Measurements from ENCODE around the gene CPNE7. TPM values are rescaled to one million over a fixed set of nuclear protein-coding genes. Genes with fewer than 3 reads are reported as not detected.

CPNE7 gene
- total and polyA plus RNA-seq, 9 of the 15 experiments (the other 6 are each of a cell fraction or from before 2014, with no cell fraction given): 0.30 to 73.4 (median 32.7) TPM

DNA sequence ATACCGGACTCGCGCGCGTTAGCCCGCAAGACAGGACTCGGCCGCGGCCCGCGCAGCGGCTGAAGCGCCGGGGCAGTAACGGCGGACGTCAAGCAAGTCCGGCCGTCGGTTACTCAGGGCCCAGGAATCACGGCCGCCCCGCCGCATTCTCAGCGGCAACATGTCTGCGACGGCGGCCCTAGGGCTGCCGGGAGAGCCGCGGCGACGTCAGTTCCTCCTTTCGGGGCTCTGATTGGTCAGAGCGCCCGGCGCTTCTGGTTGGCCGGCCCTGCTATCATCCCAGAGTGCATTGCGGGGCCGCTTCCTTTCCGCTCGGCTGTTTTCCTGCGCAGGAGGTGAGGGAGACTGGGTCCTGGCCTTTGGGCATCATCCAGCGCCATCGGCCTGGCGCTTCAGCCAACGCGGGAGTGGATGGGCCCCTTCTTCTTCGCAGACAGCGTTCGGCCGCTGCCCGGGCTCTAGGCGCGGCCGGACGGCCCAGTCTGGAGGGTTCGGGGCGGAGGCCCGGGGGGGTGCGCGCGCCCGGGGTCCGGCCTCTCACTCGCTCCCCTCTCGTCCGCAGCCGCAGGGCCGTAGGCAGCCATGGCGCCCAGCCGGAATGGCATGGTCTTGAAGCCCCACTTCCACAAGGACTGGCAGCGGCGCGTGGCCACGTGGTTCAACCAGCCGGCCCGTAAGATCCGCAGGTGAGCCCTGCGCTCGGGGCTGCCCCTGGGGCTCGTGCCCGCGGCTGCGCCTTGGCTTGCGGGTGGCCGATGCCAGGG is 15.0 kb upstream of the CPNE7 start, which contains the start of gene RPL13 (continued):
- TF ChIP-seq, protein P1, sequence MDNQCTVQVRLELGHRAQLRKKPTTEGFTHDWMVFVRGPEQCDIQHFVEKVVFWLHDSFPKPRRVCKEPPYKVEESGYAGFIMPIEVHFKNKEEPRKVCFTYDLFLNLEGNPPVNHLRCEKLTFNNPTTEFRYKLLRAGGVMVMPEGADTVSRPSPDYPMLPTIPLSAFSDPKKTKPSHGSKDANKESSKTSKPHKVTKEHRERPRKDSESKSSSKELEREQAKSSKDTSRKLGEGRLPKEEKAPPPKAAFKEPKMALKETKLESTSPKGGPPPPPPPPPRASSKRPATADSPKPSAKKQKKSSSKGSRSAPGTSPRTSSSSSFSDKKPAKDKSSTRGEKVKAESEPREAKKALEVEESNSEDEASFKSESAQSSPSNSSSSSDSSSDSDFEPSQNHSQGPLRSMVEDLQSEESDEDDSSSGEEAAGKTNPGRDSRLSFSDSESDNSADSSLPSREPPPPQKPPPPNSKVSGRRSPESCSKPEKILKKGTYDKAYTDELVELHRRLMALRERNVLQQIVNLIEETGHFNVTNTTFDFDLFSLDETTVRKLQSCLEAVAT (IDR thresholded peaks at IDR 0.05): 0 out of 4 replicates have a peak, but pooled peaks of 1 of the 2 experiments have one; percentile 8
- TF ChIP-seq, protein P2, sequence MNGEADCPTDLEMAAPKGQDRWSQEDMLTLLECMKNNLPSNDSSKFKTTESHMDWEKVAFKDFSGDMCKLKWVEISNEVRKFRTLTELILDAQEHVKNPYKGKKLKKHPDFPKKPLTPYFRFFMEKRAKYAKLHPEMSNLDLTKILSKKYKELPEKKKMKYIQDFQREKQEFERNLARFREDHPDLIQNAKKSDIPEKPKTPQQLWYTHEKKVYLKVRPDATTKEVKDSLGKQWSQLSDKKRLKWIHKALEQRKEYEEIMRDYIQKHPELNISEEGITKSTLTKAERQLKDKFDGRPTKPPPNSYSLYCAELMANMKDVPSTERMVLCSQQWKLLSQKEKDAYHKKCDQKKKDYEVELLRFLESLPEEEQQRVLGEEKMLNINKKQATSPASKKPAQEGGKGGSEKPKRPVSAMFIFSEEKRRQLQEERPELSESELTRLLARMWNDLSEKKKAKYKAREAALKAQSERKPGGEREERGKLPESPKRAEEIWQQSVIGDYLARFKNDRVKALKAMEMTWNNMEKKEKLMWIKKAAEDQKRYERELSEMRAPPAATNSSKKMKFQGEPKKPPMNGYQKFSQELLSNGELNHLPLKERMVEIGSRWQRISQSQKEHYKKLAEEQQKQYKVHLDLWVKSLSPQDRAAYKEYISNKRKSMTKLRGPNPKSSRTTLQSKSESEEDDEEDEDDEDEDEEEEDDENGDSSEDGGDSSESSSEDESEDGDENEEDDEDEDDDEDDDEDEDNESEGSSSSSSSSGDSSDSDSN (IDR thresholded peaks at IDR 0.05; ENCODE audit: borderline replicate concordance in 1 of 2, low read depth in 2 of 2, low read length in 2 of 2): no peak
- TF ChIP-seq, protein P3, sequence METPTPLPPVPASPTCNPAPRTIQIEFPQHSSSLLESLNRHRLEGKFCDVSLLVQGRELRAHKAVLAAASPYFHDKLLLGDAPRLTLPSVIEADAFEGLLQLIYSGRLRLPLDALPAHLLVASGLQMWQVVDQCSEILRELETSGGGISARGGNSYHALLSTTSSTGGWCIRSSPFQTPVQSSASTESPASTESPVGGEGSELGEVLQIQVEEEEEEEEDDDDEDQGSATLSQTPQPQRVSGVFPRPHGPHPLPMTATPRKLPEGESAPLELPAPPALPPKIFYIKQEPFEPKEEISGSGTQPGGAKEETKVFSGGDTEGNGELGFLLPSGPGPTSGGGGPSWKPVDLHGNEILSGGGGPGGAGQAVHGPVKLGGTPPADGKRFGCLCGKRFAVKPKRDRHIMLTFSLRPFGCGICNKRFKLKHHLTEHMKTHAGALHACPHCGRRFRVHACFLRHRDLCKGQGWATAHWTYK (CRISPR knock-in tag; IDR thresholded peaks at IDR 0.05): no peak; the same call in 1 of the 2 replicates
- TF ChIP-seq TSC22D4 (tag; IDR thresholded peaks at IDR 0.05) (no peak), LCOR (CRISPR knock-in tag; IDR thresholded peaks at IDR 0.05) (no peak; the same call in 1 of the 2 replicates), DDX20 (tag; IDR thresholded peaks at IDR 0.05; ENCODE audit: low read depth) (no peak), NFXL1 (CRISPR knock-in tag; IDR thresholded peaks at IDR 0.05) (no peak), PCBP2 (IDR thresholded peaks at IDR 0.05; ENCODE audit: low read depth, low read length, poor library complexity, severe bottlenecking) (no peak), HNRNPL (IDR thresholded peaks at IDR 0.05; ENCODE audit: low read depth, low read length) (peak; percentile 60; the same call in 1 of the 2 replicates), NFRKB (IDR thresholded peaks at IDR 0.05; ENCODE audit: low read depth) (peak; percentile 95), ZBTB8A (IDR thresholded peaks at IDR 0.05; ENCODE audit: partially characterized antibody) (no peak), GABPA (tag; conservative IDR thresholded peaks at IDR 0.05; ENCODE audit: low read depth) (peak; percentile 90), DPF2 (IDR thresholded peaks at IDR 0.05) (no peak), RUNX1 (IDR thresholded peaks at IDR 0.05; ENCODE audit: low read depth) (no peak), ZNF324 (CRISPR knock-in tag; IDR thresholded peaks at IDR 0.05) (0 out of 2 replicates have a peak, but pooled peaks have one; percentile 4), CTBP1 (IDR thresholded peaks at IDR 0.05; ENCODE audit: borderline replicate concordance) (peak; percentile 61), PHF21A (IDR thresholded peaks at IDR 0.05; ENCODE audit: borderline replicate concordance, low read depth) (no peak), ATF1 (CRISPR knock-in tag; IDR thresholded peaks at IDR 0.05) (0 out of 2 replicates have a peak, but pooled peaks have one; percentile 23), ATF1 (tag; IDR thresholded peaks at IDR 0.05) (peak; percentile 94), ZNF551 (CRISPR knock-in tag; IDR thresholded peaks at IDR 0.05) (no peak), U2AF1 (optimal IDR thresholded peaks at IDR 0.05; ENCODE audit: low read depth, low read length) (peak; percentile 66), ATF7 (IDR thresholded peaks at IDR 0.05) (peak; percentile 91)
- TF ChIP-seq, protein P4, sequence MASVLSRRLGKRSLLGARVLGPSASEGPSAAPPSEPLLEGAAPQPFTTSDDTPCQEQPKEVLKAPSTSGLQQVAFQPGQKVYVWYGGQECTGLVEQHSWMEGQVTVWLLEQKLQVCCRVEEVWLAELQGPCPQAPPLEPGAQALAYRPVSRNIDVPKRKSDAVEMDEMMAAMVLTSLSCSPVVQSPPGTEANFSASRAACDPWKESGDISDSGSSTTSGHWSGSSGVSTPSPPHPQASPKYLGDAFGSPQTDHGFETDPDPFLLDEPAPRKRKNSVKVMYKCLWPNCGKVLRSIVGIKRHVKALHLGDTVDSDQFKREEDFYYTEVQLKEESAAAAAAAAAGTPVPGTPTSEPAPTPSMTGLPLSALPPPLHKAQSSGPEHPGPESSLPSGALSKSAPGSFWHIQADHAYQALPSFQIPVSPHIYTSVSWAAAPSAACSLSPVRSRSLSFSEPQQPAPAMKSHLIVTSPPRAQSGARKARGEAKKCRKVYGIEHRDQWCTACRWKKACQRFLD (CRISPR knock-in tag; IDR thresholded peaks at IDR 0.05): no peak

Data from K562 (cell line).